BJ (cell line): ENCODE measurements around the gene DHX58. TPM values are rescaled to one million over a fixed set of nuclear protein-coding genes. Genes with fewer than 3 reads are reported as not detected.

Experiments
- CTCF ChIA-PET: fragments of 350-600 bp; formaldehyde crosslinking; extraction: SDS; loops from one replicate; lab custom pipeline; 2021; ENCODE audit warnings: antibody characterized with exemption, inconsistent platforms; lab: Yijun Ruan, JAX
- POLR2A ChIA-PET: fragments of 300-600 bp; sonication (Branson Sonifier 250); formaldehyde crosslinking; extraction: SDS; loops from one replicate; lab custom pipeline; 2021; ENCODE audit warnings: antibody characterized with exemption; lab: Charles Lee
- DNase-seq: peaks from one replicate; pipeline ENCODE4 v3.0.0-alpha.2; 2011; ENCODE audit warnings: low read depth
- H3K27me3 ChIP-seq: 2 replicates; pipeline ENCODE4 v1.6.0; 2011; ENCODE audit warnings: low read length; ENCODE audit not compliant: control insufficient read depth, insufficient read depth
- H3K36me3 ChIP-seq: 2 replicates; pipeline ENCODE4 v1.5.1; 2011; ENCODE audit warnings: low read length; ENCODE audit not compliant: control insufficient read depth, insufficient read depth
- H3K4me3 ChIP-seq: 2 replicates; pipeline ENCODE4 v1.5.1; 2011; ENCODE audit warnings: low read depth, mild to moderate bottlenecking, control low read depth, low read length
- CTCF ChIP-seq: IDR thresholded peaks from 2 replicates; pipeline ENCODE4 v1.5.1; 2011; ENCODE audit warnings: low read depth, mild to moderate bottlenecking, control low read depth, inconsistent platforms, low read length, moderate library complexity; ENCODE audit not compliant: insufficient read depth
- polyA plus RNA-seq: library from polyadenylated mRNA; depleted of rRNA; stranded (reverse); fragments of >200 nt; gene quantifications from 2 replicates; pipeline ENCODE4 v1.2.3, GENCODE V29; 2011

The DHX58 gene
- polyA plus RNA-seq, 1 experiment, result 18.0 TPM

GRCh38 chr17:42129109-42129837 lies 16.8 kb upstream of the DHX58 start:
- H3K27me3 ChIP-seq, result no peaks in the 10 kb centered on the region
- peaks cover 33% of the 10 kb centered on the region for H3K36me3 ChIP-seq
- H3K4me3 ChIP-seq, result no peak overlapping the region
- TF ChIP-seq CTCF, result no peak
- no peak for DNase-seq
- CTCF ChIA-PET, result interaction anchor here (0.6 to 1.6 kb wide), 3 partner anchors 8 to 368 kb away, joined by 3 to 4 read pairs (median 3); partner anchors contain the start of gene KAT2A
- POLR2A ChIA-PET, result no interaction called here

- no peaks in the 10 kb centered on the region for H3K27me3 ChIP-seq
- DNase-seq, result no peak
- ChIA-PET CTCF (no interaction called here), POLR2A (no interaction called here)
- H3K36me3 ChIP-seq, result peaks cover 33% of the 10 kb centered on the region
- no peak for TF ChIP-seq CTCF
- no peak overlapping the region for H3K4me3 ChIP-seq
These were observed 14.9 kb upstream of the DHX58 start for GRCh38 chr17:42127414-42127813.

GRCh38 chr17:42126836-42127235 lies 14.3 kb upstream of the DHX58 start:
- ChIA-PET POLR2A (no interaction called here), CTCF (no interaction called here)
- no peak overlapping the region for H3K4me3 ChIP-seq
- no peaks in the 10 kb centered on the region for H3K27me3 ChIP-seq
- DNase-seq, result no peak
- no peak for TF ChIP-seq CTCF
- H3K36me3 ChIP-seq, result peaks cover 33% of the 10 kb centered on the region

GRCh38 chr17:42125565-42125964 lies 13.1 kb upstream of the DHX58 start:
- CTCF ChIA-PET, result interaction anchor here (0.6 to 1.4 kb wide), 3 partner anchors 8 to 235 kb away, joined by 3 read pairs; no protein-coding TSS in a partner anchor
- POLR2A ChIA-PET, result interaction anchor here (0.6 kb wide), 1 partner anchor 14 kb away, joined by 4 read pairs; no protein-coding TSS in a partner anchor
- DNase-seq, result no peak
- Histone ChIP-seq H3K27me3 (no peaks in the 10 kb centered on the region), H3K36me3 (peaks cover 33% of the 10 kb centered on the region), H3K4me3 (no peak overlapping the region)
- no peak for TF ChIP-seq CTCF

- no peak for DNase-seq
- H3K36me3 ChIP-seq, result peaks cover 25% of the 10 kb centered on the region
- POLR2A ChIA-PET, result interaction anchor here (0.6 kb wide), 1 partner anchor 197 kb away, joined by 10 read pairs; no protein-coding TSS in a partner anchor
- CTCF ChIA-PET, result interaction anchor here (0.6 to 1.4 kb wide), 3 partner anchors 9 to 161 kb away, joined by 3 read pairs; no protein-coding TSS in a partner anchor
- H3K4me3 ChIP-seq, result no peak overlapping the region
- peak; percentile 9; the same call in 1 of the 2 replicates for TF ChIP-seq CTCF
- H3K27me3 ChIP-seq, result no peaks in the 10 kb centered on the region
These were observed 11.7 kb upstream of the DHX58 start for GRCh38 chr17:42124256-42124655.
